ENCODE data around the gene SMIM41.

The SMIM41 gene

DNA sequence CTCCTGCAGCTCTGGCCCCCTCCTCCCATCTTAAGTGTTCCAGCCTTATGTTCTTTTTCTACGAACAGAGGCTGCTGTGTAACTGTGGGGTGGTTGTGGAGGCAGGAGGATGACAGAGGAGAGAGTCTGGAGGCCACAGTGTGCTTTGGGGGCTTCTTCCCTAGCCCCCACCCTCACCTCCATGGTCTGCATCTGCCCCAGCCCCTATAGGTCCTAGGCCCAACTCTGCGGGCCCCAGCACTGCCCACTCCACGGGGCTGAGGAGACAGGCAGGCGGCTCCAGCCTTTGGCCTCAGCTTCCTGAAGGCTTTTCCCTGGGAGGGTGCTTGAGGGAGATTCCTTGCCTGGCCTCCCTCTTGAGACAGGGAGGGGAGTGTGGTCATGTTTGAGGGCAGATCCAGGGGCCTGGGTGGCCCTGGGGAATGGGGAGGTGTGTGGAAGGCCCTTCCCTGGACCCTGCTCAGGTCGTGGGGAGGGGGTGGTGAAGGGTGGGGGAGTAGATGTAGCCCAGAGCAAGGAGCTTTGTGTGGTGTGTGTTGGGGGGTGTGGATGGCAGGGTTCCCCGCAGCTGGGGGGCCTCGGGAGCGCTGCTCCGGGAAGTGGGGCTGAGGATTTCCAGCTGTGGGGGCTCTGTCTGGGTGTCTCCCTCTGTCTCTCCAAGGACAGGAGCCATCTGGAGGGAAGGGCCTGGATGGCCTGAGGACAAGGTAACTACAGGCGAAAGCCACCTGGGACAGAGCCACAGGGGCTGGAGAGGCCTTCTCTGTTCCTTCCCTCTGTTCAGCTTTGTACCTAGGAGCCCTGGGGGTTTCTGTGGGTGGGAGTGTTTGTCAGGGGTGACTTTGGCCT is 1.1 kb downstream of the SMIM41 start:
- TF ChIP-seq, protein P1, sequence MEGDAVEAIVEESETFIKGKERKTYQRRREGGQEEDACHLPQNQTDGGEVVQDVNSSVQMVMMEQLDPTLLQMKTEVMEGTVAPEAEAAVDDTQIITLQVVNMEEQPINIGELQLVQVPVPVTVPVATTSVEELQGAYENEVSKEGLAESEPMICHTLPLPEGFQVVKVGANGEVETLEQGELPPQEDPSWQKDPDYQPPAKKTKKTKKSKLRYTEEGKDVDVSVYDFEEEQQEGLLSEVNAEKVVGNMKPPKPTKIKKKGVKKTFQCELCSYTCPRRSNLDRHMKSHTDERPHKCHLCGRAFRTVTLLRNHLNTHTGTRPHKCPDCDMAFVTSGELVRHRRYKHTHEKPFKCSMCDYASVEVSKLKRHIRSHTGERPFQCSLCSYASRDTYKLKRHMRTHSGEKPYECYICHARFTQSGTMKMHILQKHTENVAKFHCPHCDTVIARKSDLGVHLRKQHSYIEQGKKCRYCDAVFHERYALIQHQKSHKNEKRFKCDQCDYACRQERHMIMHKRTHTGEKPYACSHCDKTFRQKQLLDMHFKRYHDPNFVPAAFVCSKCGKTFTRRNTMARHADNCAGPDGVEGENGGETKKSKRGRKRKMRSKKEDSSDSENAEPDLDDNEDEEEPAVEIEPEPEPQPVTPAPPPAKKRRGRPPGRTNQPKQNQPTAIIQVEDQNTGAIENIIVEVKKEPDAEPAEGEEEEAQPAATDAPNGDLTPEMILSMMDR (IDR thresholded peaks at IDR 0.05; ENCODE audit: low read depth, low read length, poor library complexity, severe bottlenecking) = no peak
- TF ChIP-seq EZH2phosphoT487 (IDR thresholded peaks at IDR 0.05; ENCODE audit: borderline replicate concordance, low read length) = no peak
- H3K27ac ChIP-seq (ENCODE audit: low read depth, low read length) = peak overlapping the region; percentile 1
- 0 out of 2 replicates have a peak, but pooled peaks cover 5% of the 10 kb centered on the region for H4K20me1 ChIP-seq (ENCODE audit: control insufficient read depth, insufficient read depth, low read depth, low read length)
- H3K9me2 ChIP-seq (replicated peaks; ENCODE audit: control insufficient read depth, low read length) = no peaks in the 10 kb centered on the region
- H3K4me1 ChIP-seq (ENCODE audit: control insufficient read depth, low read length) = peaks cover 36% of the 10 kb centered on the region
- H3K9me3 ChIP-seq (ENCODE audit: control insufficient read depth, insufficient read depth, low read length) = no peaks in the 10 kb centered on the region
- H3K79me2 ChIP-seq (ENCODE audit: control insufficient read depth, low read length) = peaks cover 4% of the 10 kb centered on the region; the same call in 1 of the 2 replicates
- H3F3A ChIP-seq (ENCODE audit: control insufficient read depth, insufficient read depth) = no peaks in the 10 kb centered on the region
- 0 out of 2 replicates have a peak overlapping the region, but pooled peaks have one; percentile 32 for H3K4me3 ChIP-seq (ENCODE audit: low read length)
- H3K4me2 ChIP-seq (ENCODE audit: low read length) = peak overlapping the region; percentile 68
- H3K36me3 ChIP-seq (ENCODE audit: control insufficient read depth, low read length) = peaks cover 27% of the 10 kb centered on the region
- no peaks in the 10 kb centered on the region for H3K27me3 ChIP-seq (ENCODE audit: control insufficient read depth, low read length)

- Histone ChIP-seq H3K79me2 (ENCODE audit: control insufficient read depth, low read length) (peaks cover 4% of the 10 kb centered on the region; the same call in 1 of the 2 replicates), H3K36me3 (ENCODE audit: control insufficient read depth, low read length) (peaks cover 24% of the 10 kb centered on the region), H3K4me1 (ENCODE audit: control insufficient read depth, low read length) (peaks cover 36% of the 10 kb centered on the region), H3K27me3 (ENCODE audit: control insufficient read depth, low read length) (no peaks in the 10 kb centered on the region), H3K4me3 (ENCODE audit: low read length) (0 out of 2 replicates have a peak overlapping the region, but pooled peaks have one; percentile 32), H3K9me3 (ENCODE audit: control insufficient read depth, insufficient read depth, low read length) (no peaks in the 10 kb centered on the region), H4K20me1 (ENCODE audit: control insufficient read depth, insufficient read depth, low read depth, low read length) (0 out of 2 replicates have a peak, but pooled peaks cover 5% of the 10 kb centered on the region), H3K9me2 (replicated peaks; ENCODE audit: control insufficient read depth, low read length) (no peaks in the 10 kb centered on the region), H3K27ac (ENCODE audit: low read depth, low read length) (peak overlapping the region; percentile 1), H3F3A (ENCODE audit: control insufficient read depth, insufficient read depth) (no peaks in the 10 kb centered on the region), H3K4me2 (ENCODE audit: low read length) (peak overlapping the region; percentile 68)
- no peak for TF ChIP-seq EZH2phosphoT487 (IDR thresholded peaks at IDR 0.05; ENCODE audit: borderline replicate concordance, low read length)
- TF ChIP-seq, protein P1 (IDR thresholded peaks at IDR 0.05; ENCODE audit: low read depth, low read length, poor library complexity, severe bottlenecking) = no peak
Measured at GRCh38 chr12:52081263-52081733, 1.8 kb downstream of the SMIM41 start.

DNA sequence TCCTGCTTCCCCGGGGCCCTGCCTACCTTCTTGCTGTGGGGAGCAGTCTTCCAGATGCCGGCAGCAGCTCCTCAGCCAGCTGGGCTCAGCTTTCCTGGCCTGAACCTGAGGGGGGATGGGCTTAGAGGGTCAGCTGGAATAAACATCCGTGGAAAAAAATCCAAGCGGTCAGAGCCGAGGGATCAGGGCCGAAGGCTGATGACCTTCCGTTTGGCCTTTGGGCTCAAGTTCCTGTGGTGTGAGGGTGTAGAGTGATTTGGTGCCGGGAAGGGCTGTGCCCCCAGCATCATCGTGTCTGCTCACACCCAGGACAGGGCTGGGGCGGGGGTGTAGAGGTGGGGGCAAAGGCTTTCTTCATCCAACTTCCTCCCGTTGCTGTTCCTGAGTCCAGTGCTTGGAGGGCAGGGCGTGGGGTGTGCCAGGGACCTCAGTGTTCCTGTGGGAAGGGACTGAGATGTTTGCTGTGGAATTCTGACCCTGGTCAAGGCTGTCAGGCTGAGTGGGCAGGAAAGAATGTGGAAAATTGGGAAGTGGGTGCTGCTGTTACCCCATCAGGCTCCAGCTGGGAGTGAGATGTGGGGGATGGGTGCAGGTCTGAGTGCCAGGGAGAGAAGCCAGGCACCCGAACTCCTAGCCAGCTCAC is 2.6 kb downstream of the SMIM41 start:
- Histone ChIP-seq H3K36me3 (ENCODE audit: control insufficient read depth, low read length) (peaks cover 16% of the 10 kb centered on the region), H3K4me2 (ENCODE audit: low read length) (peak overlapping the region; percentile 68), H3K4me3 (ENCODE audit: low read length) (no peak overlapping the region), H3K4me1 (ENCODE audit: control insufficient read depth, low read length) (peaks cover 36% of the 10 kb centered on the region), H3K79me2 (ENCODE audit: control insufficient read depth, low read length) (peaks cover 4% of the 10 kb centered on the region; the same call in 1 of the 2 replicates), H3F3A (ENCODE audit: control insufficient read depth, insufficient read depth) (no peaks in the 10 kb centered on the region), H3K9me3 (ENCODE audit: control insufficient read depth, insufficient read depth, low read length) (no peaks in the 10 kb centered on the region), H3K27me3 (ENCODE audit: control insufficient read depth, low read length) (no peaks in the 10 kb centered on the region), H3K27ac (ENCODE audit: low read depth, low read length) (no peak overlapping the region), H4K20me1 (ENCODE audit: control insufficient read depth, insufficient read depth, low read depth, low read length) (0 out of 2 replicates have a peak, but pooled peaks cover 5% of the 10 kb centered on the region), H3K9me2 (replicated peaks; ENCODE audit: control insufficient read depth, low read length) (no peaks in the 10 kb centered on the region)
- TF ChIP-seq, protein P1 (IDR thresholded peaks at IDR 0.05; ENCODE audit: low read depth, low read length, poor library complexity, severe bottlenecking) = no peak
- TF ChIP-seq EZH2phosphoT487 (IDR thresholded peaks at IDR 0.05; ENCODE audit: borderline replicate concordance, low read length) = no peak

Measured in DOHH2 (cell line).